ENCODE measurements around the gene SLC6A16.
"Not testable (repeated sequence)": the region's sequence is repeated elsewhere in the genome, so short reads cannot be mapped to it uniquely, and the experiment has no call there.

The SLC6A16 gene

GRCh38 chr19:49324801-49325576 is at the start of gene SLC6A16:
Gene SLC6A16 (minus strand): TSS chr19:49325191. CDS start chr19:49311347, 13,844 bp downstream.
- DNase-seq (ENCODE audit: low read depth in 3 of 3): no peak

- DNase-seq (ENCODE audit: low read depth in 3 of 3): not testable (repeated sequence)
These were observed 48.2 kb upstream of the SLC6A16 start for GRCh38 chr19:49373174-49373573.

- no peak for DNase-seq (ENCODE audit: low read depth in 3 of 3)
These were observed 46.2 kb upstream of the SLC6A16 start for GRCh38 chr19:49371184-49371583.

GRCh38 chr19:49368711-49369358 is 43.8 kb upstream of the SLC6A16 start:
- no peak for DNase-seq (ENCODE audit: low read depth in 3 of 3)

GRCh38 chr19:49366110-49366509 is 41.1 kb upstream of the SLC6A16 start:
- DNase-seq (ENCODE audit: low read depth in 3 of 3): no peak

- DNase-seq (ENCODE audit: low read depth in 3 of 3): no peak
These were observed 39.2 kb upstream of the SLC6A16 start for GRCh38 chr19:49364083-49364737.

DNA sequence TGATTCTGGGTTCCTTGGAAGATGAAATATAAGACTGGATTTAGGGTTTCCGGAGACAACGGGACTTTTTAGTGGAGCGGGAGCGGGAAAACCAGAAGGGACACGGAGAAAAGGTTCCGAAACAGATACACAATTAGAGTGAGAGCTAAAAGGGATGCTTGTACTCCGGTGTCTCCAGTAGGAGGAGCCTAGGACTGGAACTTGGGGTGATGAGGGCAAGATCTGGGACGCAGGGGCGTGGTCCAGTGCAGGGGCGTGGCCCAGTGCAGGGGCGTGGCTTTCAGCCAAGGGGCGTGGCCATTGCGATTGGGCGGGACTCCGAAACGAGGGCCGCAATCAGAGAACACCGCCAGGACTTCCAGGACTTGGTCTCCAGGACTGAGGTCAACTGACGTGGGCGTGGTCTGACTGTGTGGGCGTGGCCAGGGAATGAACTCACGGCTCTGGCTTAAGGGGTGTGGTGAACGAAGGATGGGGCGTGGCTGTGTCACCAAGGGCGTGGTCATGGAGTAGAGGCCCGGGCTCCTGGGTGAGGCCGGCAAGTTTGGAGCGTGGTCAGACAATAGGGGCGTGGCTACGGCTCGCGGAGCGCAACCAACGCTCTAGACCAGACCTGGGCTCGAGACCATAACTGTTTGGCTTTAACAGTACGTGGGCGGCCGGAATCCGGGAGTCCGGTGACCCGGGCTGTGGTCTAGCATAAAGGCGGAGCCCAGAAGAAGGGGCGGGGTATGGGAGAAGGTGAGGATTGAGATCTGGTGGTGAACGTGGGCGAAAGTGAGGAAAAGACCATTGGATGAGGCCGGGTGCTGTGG is 38.5 kb upstream of the SLC6A16 start, which contains the start of gene DKKL1:
DKKL1 (plus strand) TSS at position 610 of the 815 bp plus-strand sequence; CDS start at position 732, 122 bp downstream.
- DNase-seq (ENCODE audit: low read depth in 3 of 3): peak; percentile 71 to 85 (median 82)

DNA sequence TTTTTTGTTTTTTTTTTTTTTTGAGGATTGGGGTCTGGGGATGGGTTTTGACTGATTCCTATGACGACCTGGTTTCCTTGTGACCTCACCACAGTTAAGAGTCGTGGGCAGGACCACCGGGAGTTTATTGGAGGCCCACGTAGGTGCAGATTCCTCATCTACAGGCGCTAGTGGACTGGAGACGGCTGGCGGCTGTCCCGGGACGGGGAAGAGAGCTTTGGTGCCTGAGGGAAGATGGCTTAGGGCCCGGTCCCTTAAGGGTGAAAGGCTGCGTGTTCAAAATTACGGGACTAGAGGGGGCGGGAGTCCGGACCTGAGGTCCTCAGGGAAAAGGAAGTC is 37.9 kb upstream of the SLC6A16 start:
- DNase-seq (ENCODE audit: low read depth in 3 of 3): no peak

DNA sequence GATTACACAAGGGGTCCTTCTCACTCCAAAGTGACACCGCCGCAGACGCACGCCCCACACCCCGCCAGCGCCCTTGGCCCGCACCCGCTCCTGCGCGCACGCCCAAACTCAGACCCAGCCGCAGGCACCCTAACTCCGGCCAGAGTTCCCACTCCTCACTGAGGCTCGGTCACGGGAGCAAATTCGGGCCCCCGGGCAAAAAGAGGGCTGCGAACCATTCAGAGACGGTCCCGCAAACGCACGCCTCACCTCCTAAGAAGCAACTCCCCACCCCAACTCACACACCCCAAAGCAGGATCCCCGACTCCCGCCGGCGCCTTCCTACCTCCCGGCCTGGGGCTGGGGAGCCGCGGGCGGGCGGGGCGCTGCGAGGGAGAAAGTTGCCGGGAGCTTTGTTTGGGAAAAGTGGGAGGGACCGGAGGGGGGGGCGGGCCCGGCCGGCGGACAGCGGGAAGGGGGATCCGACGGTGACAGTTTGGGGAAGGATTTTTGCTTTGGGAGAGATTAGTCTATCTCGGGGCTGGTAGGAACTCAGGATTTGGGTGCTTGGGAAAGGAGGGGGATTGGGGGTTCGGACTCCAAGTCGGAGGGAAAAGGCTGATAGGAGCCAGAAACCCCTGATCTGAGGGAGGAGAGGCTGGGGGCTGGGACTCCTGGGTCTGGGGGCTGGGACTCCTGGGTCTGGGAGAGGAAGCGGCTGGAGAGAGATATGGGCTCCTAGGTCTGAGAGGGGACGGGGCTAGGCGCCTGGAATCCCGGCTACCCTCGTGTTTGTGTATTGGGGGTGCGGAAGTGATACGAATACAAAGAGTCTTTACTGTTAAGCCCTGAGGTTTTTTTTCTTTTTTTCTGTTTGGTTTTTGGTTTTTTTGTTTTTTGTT is 37.3 kb upstream of the SLC6A16 start, which contains the start of gene TEAD2:
TEAD2 (minus strand) TSS at position 369 of the 881 bp plus-strand sequence. CDS start 2,341 bp downstream, outside the sequence.
- DNase-seq (ENCODE audit: low read depth in 3 of 3): no peak

- DNase-seq (ENCODE audit: low read depth in 3 of 3): peak in 1 of 3 donors; percentile 13
These were observed 36.6 kb upstream of the SLC6A16 start for GRCh38 chr19:49361438-49362047.

DNA sequence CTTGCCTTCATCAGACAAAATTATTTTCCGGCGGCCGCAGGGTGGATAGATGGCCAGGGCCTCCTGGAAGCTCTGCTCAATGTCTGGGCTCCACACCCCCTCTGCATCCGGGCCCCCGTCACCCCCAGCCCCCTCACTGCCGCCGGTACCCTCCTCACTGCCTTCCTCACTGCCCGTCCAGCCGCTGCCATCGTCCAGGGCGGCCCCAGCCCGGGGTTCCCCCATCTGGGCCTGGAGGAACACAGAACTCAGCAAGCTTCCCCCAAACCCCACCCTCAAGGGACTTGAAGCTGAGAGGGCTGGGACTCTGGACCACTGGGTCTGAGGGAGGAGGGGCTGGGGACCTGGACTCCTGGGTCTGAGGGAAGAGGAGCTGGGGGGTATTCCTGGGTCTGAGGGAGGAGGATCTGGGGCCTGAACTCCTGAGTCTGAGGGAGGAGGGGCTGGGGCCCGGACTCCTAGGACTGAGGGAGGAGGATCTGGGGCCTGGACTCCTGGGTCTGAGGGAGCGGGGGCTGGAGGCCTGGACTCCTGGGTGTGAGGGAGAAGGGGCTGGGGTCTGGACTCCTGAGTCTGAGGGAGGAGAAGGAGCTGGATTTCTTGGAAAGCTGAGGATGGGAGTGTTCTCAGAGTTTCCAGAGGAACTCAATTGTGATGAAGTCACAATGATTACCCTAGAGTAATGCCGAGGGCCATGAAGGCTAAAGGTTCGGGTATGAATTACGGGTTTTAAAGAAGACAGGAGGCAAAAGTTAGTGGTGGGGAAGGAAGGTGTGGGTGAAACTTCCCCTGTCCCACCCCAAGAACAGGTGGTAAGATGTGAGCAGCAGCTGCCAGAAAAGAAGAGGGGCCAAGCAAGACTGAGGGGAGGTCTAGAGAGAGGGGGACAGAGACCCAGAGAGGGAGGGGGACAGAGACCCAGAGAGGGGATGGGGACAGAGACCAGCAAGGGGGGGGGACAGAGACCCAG is 35.1 kb upstream of the SLC6A16 start:
- DNase-seq (ENCODE audit: low read depth in 3 of 3): no peak

- DNase-seq (ENCODE audit: low read depth in 3 of 3): no peak
These were observed 32.2 kb upstream of the SLC6A16 start for GRCh38 chr19:49357186-49357585.

GRCh38 chr19:49356382-49356781 is 31.4 kb upstream of the SLC6A16 start:
- DNase-seq (ENCODE audit: low read depth in 3 of 3): no peak

DNA sequence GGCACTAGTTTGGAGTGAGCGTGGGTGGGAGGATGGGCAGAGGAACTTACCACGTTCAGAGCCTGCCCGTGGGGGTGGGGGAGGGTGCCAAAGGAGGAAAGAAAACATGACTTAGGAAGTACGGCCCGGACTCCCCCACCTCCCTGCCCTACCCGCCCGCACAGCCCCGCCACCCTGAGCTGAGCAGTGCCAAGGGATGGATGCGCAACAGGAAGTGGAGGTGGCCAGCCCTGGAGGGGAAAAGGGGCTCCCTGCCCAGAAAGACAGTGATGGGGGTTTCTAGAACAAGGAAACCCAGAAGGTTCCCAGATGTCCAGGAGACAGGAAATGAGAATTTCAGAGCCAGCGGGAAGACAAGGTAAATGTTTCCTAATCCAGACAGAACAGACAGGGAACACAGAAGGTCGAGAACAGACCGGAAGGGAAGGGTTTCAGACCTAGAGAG is 30.9 kb upstream of the SLC6A16 start:
- DNase-seq (ENCODE audit: low read depth in 3 of 3): no peak

DNA sequence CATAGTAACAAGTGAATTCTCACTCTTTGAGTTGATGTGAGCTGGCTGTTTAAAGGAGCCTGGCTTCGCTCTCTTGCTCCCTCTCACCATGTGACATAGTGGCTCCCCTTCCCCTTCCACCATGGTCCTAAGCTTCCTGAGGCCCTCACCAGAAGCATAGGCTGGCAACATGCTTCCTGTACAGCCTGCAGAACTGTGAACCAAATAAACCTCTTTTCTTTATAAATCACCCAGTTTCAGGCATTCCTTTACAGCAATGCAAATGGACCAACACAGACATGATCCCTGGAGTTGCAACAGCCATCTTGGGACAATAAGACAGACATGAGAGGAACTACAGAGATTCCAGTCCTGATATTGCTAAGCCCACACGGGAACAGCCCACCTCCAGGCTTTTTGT is 24.6 kb upstream of the SLC6A16 start:
- no peak for DNase-seq (ENCODE audit: low read depth in 3 of 3)

GRCh38 chr19:49348305-49349189 is 23.6 kb upstream of the SLC6A16 start:
- no peak for DNase-seq (ENCODE audit: low read depth in 3 of 3)

- no peak for DNase-seq (ENCODE audit: low read depth in 3 of 3)
These were observed 22.8 kb upstream of the SLC6A16 start for GRCh38 chr19:49347835-49348234.

DNA sequence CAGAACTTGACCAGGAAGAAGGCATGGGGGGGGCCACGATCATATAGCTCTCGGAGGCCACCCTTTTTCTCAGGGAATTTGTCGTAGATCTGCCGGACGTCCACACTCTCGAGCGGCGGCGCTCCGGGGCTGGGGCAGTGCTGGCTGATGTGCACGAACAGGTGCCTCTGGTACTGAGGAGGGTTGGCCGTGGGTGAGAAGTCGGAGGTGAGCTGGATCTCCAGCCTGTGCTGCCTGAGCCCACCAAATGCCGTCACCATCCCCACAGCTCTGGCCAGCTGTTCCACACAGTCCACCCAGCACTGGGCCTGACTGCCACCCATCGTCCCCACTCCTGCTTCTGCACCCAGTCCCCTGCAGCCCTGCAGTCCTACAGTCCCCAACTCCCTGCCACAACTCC is 22.2 kb upstream of the SLC6A16 start:
- no peak for DNase-seq (ENCODE audit: low read depth in 3 of 3)
